Activated CD4-positive, alpha-beta T cell treated with anti-CD3 and anti-CD28 coated beads for 36 hours (primary cell): ENCODE data around the gene MRPL52. TPM values are rescaled to one million over a fixed set of nuclear protein-coding genes. Genes with fewer than 3 reads are reported as not detected.
A peak's percentile ranks its signal among the peaks of the same experiment; 100 is the strongest.
"Not testable (repeated sequence)": the region's sequence is repeated elsewhere in the genome, so short reads cannot be mapped to it uniquely, and the experiment has no call there.

Source experiments
- ATAC-seq: fragments of 200-7000 bp; cut with Tn5 transposase; one replicate; pipeline ENCODE4 v1.10.0; 2021; ENCODE audit warnings: mild to moderate bottlenecking, moderate library complexity
- CTCF ChIA-PET: fragments of 350-600 bp; sonication (Branson Sonifier 250); formaldehyde crosslinking; loops from one replicate; lab custom pipeline; 2021; ENCODE audit warnings: antibody characterized with exemption; lab: Charles Lee
- POLR2A ChIA-PET: fragments of 350-600 bp; sonication (Branson Sonifier 250); formaldehyde crosslinking; loops from one replicate; lab custom pipeline; 2021; ENCODE audit warnings: antibody characterized with exemption, inconsistent platforms; lab: Charles Lee
- DNase-seq: peaks from one replicate; pipeline ENCODE4 v3.0.0-alpha.2; 2020
- H3K27ac Mint-ChIP-seq: one replicate; pipeline ENCODE4 v1.8.0; 2021; ENCODE audit warnings: mixed read lengths
- H3K27me3 Mint-ChIP-seq: one replicate; pipeline ENCODE4 v1.8.0; 2021; ENCODE audit warnings: mixed read lengths
- H3K36me3 Mint-ChIP-seq: one replicate; pipeline ENCODE4 v1.8.0; 2021; ENCODE audit warnings: low read depth, mixed read lengths
- H3K4me1 Mint-ChIP-seq: one replicate; pipeline ENCODE4 v1.8.0; 2021; ENCODE audit warnings: mixed read lengths
- H3K4me3 Mint-ChIP-seq: one replicate; pipeline ENCODE4 v1.8.0; 2021; ENCODE audit warnings: mild to moderate bottlenecking, moderate library complexity, mixed read lengths
- H3K9me3 Mint-ChIP-seq: one replicate; pipeline ENCODE4 v1.8.0; 2021; ENCODE audit warnings: low read depth, mixed read lengths
- intact Hi-C, 2 experiments: fragments of 100-400 bp; cut with DNase I in 1 of 2; cut with micrococcal nuclease in 1 of 2; formaldehyde crosslinking; loops; one replicate each; pipeline versions ENCODE4 v1.14.2 to v1.15.1; 2022 to 2024; cut with DNase I, micrococcal nuclease
- total RNA-seq, 2 experiments: library from RNA; stranded (reverse); gene quantifications; one replicate each; pipeline ENCODE4 v1.2.3, GENCODE V29; 2021

Gene MRPL52
- total RNA-seq, result 100 to 1,000 TPM; 115 to 136 TPM

GRCh38 chr14:22829661-22830442 is at the start of gene MRPL52:
Gene MRPL52 (plus strand): TSS chr14:22829887. CDS start chr14:22829913, 26 bp downstream.
- Mint-ChIP-seq H3K4me3 (peak within 1 kb of the TSS; percentile 82), H3K36me3 (peaks cover 18% of the 10 kb centered on the region), H3K27me3 (no peaks in the 10 kb centered on the region), H3K27ac (peak within 1 kb of the TSS; percentile 98), H3K9me3 (peaks cover 3% of the 10 kb centered on the region), H3K4me1 (peaks cover 26% of the 10 kb centered on the region)
- ChIA-PET CTCF (interaction anchor here (0.6 to 10.6 kb wide), 15 partner anchors 9 to 987 kb away, joined by 3 to 148 read pairs (median 3); partner anchors contain the start of gene OXA1L), POLR2A (interaction anchor here (0.5 to 1.6 kb wide), 8 partner anchors 9 to 273 kb away, joined by 3 to 13 read pairs (median 3); partner anchors contain the start of genes DAD1 and OXA1L)
- ATAC-seq (peak; percentile 92), DNase-seq (peak; percentile 94)
- intact Hi-C loops, result loop anchor here (1.0 to 10.0 kb wide), 12 partner anchors 41 to 637 kb away; partner anchors contain the start of genes LRP10 (in 2 of the 2), OXA1L (in 2 of the 2), RBM23 (in 2 of the 2) and AJUBA (in 1 of the 2)

DNA sequence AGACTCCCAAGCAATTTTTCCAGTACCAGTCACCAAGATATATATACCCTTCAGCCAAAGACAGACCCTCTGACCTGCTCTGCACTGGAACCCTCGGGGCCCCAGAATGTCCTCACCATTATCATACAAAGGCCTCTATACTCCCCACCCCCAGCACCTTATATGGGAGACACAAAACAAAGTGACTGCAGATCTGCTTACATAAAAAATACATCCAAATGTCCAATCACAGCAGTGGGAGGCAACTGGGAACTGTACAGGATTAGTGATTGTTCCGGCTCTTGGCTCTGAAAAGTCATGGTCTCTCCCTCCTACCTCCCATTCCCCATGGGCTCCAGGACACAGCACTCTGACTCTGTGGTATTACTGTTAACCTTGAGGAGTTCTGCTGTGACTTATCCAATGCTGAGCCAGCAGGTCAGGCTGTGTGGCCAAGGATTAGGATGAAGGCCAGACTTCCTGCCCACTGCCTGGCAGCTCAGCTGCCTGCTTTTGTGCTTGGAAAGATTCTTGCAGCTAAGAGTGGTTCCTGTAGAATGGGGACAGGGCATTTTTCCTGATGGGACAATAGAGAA is 49.5 kb upstream of the MRPL52 start:
- peaks cover 1% of the 10 kb centered on the region for H3K36me3 Mint-ChIP-seq
- ChIA-PET CTCF (no interaction called here), POLR2A (interaction anchor here (1.2 kb wide), 1 partner anchor 10 kb away, joined by 3 read pairs; no protein-coding TSS in a partner anchor)
- no peaks in the 10 kb centered on the region for H3K27me3 Mint-ChIP-seq
- intact Hi-C loops, result no loop called here
- ATAC-seq, result no peak
- H3K4me3 Mint-ChIP-seq, result no peak overlapping the region
- H3K27ac Mint-ChIP-seq, result no peak overlapping the region
- no peaks in the 10 kb centered on the region for H3K9me3 Mint-ChIP-seq
- no peaks in the 10 kb centered on the region for H3K4me1 Mint-ChIP-seq
- DNase-seq, result no peak

- ChIA-PET CTCF (interaction anchor here (1.1 to 1.2 kb wide), 2 partner anchors 15 kb away, joined by 3 read pairs; partner anchors contain the start of gene OXA1L), POLR2A (interaction anchor here (1.2 kb wide), 1 partner anchor 9 kb away, joined by 3 read pairs; no protein-coding TSS in a partner anchor)
- intact Hi-C loops, result no loop called here
- no peak overlapping the region for H3K27ac Mint-ChIP-seq
- no peaks in the 10 kb centered on the region for H3K27me3 Mint-ChIP-seq
- no peaks in the 10 kb centered on the region for H3K4me1 Mint-ChIP-seq
- H3K9me3 Mint-ChIP-seq, result no peaks in the 10 kb centered on the region
- H3K4me3 Mint-ChIP-seq, result no peak overlapping the region
- DNase-seq, result no peak
- H3K36me3 Mint-ChIP-seq, result no peaks in the 10 kb centered on the region
- ATAC-seq, result no peak
Observed at GRCh38 chr14:22780941-22781300, 48.8 kb upstream of the MRPL52 start.

- ATAC-seq, result no peak
- Mint-ChIP-seq H3K4me3 (no peak overlapping the region), H3K27me3 (no peaks in the 10 kb centered on the region), H3K9me3 (no peaks in the 10 kb centered on the region), H3K4me1 (no peaks in the 10 kb centered on the region), H3K36me3 (no peaks in the 10 kb centered on the region), H3K27ac (no peak overlapping the region)
- no peak for DNase-seq
- POLR2A ChIA-PET, result interaction anchor here (0.5 to 1.2 kb wide), 2 partner anchors 9 to 209 kb away, joined by 3 read pairs; no protein-coding TSS in a partner anchor
- intact Hi-C loops, result no loop called here
- CTCF ChIA-PET, result interaction anchor here (0.6 to 1.2 kb wide), 3 partner anchors 13 to 15 kb away, joined by 3 read pairs; partner anchors contain the start of gene OXA1L
Observed at GRCh38 chr14:22781301-22781991, 48.2 kb upstream of the MRPL52 start.

GRCh38 chr14:22786685-22787084 is 43.0 kb upstream of the MRPL52 start:
- POLR2A ChIA-PET, result no interaction called here
- ATAC-seq (no peak), DNase-seq (no peak)
- H3K27me3 Mint-ChIP-seq, result no peaks in the 10 kb centered on the region
- CTCF ChIA-PET, result no interaction called here
- peaks cover 12% of the 10 kb centered on the region for H3K4me1 Mint-ChIP-seq
- H3K36me3 Mint-ChIP-seq, result no peaks in the 10 kb centered on the region
- no peak overlapping the region for H3K27ac Mint-ChIP-seq
- H3K9me3 Mint-ChIP-seq, result no peaks in the 10 kb centered on the region
- H3K4me3 Mint-ChIP-seq, result no peak overlapping the region
- intact Hi-C loops, result no loop called here

GRCh38 chr14:22791301-22791700 is 38.4 kb upstream of the MRPL52 start:
- CTCF ChIA-PET, result interaction anchor here (0.5 to 0.7 kb wide), 3 partner anchors 8 to 140 kb away, joined by 3 to 4 read pairs (median 4); partner anchors contain the start of gene OXA1L
- ATAC-seq (no peak), DNase-seq (no peak)
- POLR2A ChIA-PET, result no interaction called here
- H3K4me1 Mint-ChIP-seq, result peaks cover 12% of the 10 kb centered on the region
- no peak overlapping the region for H3K27ac Mint-ChIP-seq
- H3K9me3 Mint-ChIP-seq, result no peaks in the 10 kb centered on the region
- peaks cover 5% of the 10 kb centered on the region for H3K27me3 Mint-ChIP-seq
- intact Hi-C loops, result no loop called here
- H3K36me3 Mint-ChIP-seq, result no peaks in the 10 kb centered on the region
- no peak overlapping the region for H3K4me3 Mint-ChIP-seq

GRCh38 chr14:22792158-22792557 is 37.5 kb upstream of the MRPL52 start:
- intact Hi-C loops, result no loop called here
- POLR2A ChIA-PET, result no interaction called here
- ATAC-seq (no peak), DNase-seq (no peak)
- peaks cover 7% of the 10 kb centered on the region for H3K27me3 Mint-ChIP-seq
- no peaks in the 10 kb centered on the region for H3K36me3 Mint-ChIP-seq
- H3K9me3 Mint-ChIP-seq, result no peaks in the 10 kb centered on the region
- CTCF ChIA-PET, result interaction anchor here (0.6 kb wide), 1 partner anchor 9 kb away, joined by 4 read pairs; no protein-coding TSS in a partner anchor
- H3K4me3 Mint-ChIP-seq, result no peak overlapping the region
- no peak overlapping the region for H3K27ac Mint-ChIP-seq
- peaks cover 12% of the 10 kb centered on the region for H3K4me1 Mint-ChIP-seq

DNA sequence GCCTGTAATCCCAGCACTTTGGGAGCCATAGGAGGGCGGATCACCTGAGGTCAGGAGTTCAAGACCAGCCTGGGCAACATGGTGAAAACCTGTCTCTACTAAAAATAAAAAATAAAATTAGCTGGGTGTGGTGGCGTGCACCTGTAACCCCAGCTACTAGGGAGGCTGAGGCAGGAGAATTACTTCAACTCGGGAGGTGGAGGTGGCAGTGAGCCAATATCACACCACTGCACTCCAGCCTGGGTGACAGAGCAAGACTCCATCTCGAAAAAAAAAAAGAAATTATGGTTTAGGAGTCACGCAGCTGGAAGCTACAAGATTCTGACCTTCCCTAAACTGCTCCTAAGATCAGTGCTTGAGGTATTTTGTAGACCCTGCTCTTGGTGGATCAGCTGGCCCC is 36.1 kb upstream of the MRPL52 start:
- H3K36me3 Mint-ChIP-seq, H3K27ac Mint-ChIP-seq, DNase-seq, H3K9me3 Mint-ChIP-seq, intact Hi-C loops, H3K4me3 Mint-ChIP-seq, ATAC-seq: not testable (repeated sequence)
- Mint-ChIP-seq H3K27me3 (peaks cover 12% of the 10 kb centered on the region), H3K4me1 (peaks cover 12% of the 10 kb centered on the region)
- ChIA-PET CTCF (interaction anchor here (0.8 kb wide), 1 partner anchor 180 kb away, joined by 3 read pairs; no protein-coding TSS in a partner anchor), POLR2A (interaction anchor here (0.7 kb wide), 1 partner anchor 62 kb away, joined by 3 read pairs; no protein-coding TSS in a partner anchor)

- intact Hi-C loops, result no loop called here
- H3K9me3 Mint-ChIP-seq, result no peaks in the 10 kb centered on the region
- POLR2A ChIA-PET, result no interaction called here
- no peaks in the 10 kb centered on the region for H3K36me3 Mint-ChIP-seq
- H3K27me3 Mint-ChIP-seq, result peaks cover 16% of the 10 kb centered on the region
- no peak overlapping the region for H3K27ac Mint-ChIP-seq
- no peak for ATAC-seq
- no peak for DNase-seq
- CTCF ChIA-PET, result interaction anchor here (0.8 kb wide), 1 partner anchor 180 kb away, joined by 3 read pairs; no protein-coding TSS in a partner anchor
- peaks cover 12% of the 10 kb centered on the region for H3K4me1 Mint-ChIP-seq
- no peak overlapping the region for H3K4me3 Mint-ChIP-seq
Observed at GRCh38 chr14:22793976-22794375, 35.7 kb upstream of the MRPL52 start.

- intact Hi-C loops, result no loop called here
- no peak overlapping the region for H3K4me3 Mint-ChIP-seq
- POLR2A ChIA-PET, result no interaction called here
- no peak overlapping the region for H3K27ac Mint-ChIP-seq
- DNase-seq, result no peak
- ATAC-seq, result no peak
- H3K36me3 Mint-ChIP-seq, result no peaks in the 10 kb centered on the region
- CTCF ChIA-PET, result interaction anchor here (0.8 kb wide), 1 partner anchor 179 kb away, joined by 3 read pairs; no protein-coding TSS in a partner anchor
- peaks cover 11% of the 10 kb centered on the region for H3K4me1 Mint-ChIP-seq
- no peaks in the 10 kb centered on the region for H3K9me3 Mint-ChIP-seq
- peaks cover 19% of the 10 kb centered on the region for H3K27me3 Mint-ChIP-seq
Observed at GRCh38 chr14:22794551-22794951, 35.1 kb upstream of the MRPL52 start.
